ENCODE data around the gene HSF5.
"Not testable (repeated sequence)": the region's sequence is repeated elsewhere in the genome, so short reads cannot be mapped to it uniquely, and the experiment has no call there.

Gene HSF5

DNA sequence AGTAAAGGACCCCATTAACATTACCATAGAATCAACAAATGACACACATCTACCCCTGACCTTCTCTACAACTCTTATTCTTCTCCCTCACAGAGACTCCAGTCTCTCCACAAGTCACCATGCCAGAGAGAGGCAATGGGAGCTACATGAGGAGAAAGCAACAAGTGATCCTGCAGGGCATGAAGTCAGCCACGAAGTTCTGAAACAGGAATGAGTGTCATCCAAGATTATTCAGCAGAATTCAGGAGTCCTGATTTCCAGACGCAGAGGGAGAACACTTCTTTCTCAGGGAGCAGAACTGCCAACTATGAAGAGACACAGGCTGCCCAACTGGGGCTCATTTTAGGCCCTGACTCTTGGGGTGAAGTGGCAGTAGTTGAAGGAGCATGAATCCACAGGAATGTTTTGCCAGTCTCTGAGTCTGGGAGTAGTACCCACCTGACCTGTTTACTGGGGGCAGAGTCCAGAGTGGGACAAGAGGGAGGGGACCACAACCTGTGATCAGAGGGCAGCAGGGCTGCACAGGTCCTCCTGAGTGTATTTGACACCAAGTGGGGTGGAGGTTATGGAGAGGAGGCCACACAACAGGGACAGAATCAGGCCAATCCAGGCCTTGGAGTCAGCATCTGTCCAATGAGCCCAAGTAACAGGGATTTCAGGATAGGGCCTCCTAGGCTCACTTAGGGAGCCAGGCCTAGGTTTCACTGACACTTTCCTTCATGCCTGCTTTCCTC lies 28.6 kb upstream of the HSF5 start:
- no peak for DNase-seq (ENCODE audit: low spot score)

DNA sequence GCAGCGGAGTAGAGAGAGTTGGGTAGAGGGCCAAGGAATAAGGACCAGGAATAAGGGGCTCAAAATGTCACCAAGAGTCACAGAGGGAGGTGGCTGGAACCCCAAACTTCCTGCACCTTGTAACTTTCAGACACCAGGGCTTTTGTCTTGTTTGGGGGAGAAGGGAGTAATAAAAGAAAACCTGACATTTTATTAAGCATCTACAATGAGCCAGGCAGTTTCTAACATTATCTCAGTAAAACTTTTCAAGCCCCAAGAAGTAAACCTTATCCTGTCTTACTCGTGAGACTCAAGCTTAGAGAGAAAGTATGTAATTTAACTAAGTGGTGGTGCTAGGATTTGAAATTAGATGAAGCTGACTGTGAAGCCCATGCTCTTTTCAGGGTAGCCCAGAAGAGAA lies 27.1 kb upstream of the HSF5 start:
- DNase-seq (ENCODE audit: low spot score): no peak

DNA sequence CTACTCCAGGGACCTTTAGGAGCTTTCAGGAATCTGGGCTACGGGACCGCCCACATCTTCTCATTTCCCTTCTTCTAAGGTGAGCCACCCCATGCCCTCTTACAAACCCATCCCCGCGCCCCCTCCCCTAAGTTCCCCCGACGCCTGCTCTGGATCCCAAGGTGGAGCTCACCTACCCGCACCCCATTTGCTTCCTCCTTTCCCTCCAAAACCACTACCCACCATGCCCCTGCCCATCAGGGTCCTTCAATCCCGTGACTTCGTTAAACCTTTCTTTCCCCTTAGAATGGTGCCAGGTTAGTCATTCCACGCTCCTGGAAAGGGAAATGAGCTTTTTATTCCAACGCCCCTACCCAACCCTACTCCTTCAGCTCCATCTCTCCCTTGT lies 26.6 kb upstream of the HSF5 start:
- no peak for DNase-seq (ENCODE audit: low spot score)

DNA sequence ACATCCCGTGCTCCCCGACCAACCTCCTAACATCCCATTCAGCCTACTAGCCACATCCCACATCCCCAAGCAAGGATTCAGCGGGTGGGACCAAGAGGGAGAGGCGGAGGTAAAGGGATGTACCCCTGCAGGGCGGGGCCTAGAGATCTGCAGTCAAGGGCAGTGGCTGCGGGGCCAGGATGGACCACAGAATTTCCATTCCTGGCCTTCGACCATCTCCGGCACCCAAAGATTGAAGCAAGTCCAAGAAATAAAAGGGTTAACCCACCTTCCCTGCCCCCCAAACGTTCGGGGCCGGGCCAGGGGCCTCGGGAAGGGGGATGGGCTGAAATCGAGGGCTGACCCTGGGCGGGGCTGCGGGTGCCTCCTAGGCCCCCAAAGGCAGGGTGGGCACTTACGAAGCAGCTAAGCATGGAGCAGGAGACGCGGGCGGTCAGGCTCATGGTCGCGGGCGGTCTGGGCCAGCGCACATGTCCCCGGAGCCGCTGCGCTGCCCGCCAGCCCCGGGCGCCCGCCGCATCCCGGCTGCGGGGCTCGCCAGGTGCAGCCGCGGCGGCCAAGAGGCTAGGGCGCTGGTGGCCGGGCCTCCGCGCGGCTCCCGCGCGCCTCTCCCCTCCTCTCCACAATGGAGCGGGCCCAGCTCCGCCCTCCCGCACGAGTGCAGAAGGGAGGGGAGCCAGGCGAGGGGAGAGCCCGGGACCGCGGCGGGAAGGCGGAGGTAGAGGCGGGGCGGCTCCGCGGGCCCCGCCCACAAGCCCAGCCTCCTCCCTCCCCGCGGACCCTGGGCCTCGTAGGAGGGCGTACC lies 26.0 kb upstream of the HSF5 start, which contains the start of gene MTMR4:
TSS of gene MTMR4 (minus strand) at position 674 of the 805 bp plus-strand sequence. CDS start at position 443, 231 bp downstream.
- peak; percentile 86 for DNase-seq (ENCODE audit: low spot score)

DNA sequence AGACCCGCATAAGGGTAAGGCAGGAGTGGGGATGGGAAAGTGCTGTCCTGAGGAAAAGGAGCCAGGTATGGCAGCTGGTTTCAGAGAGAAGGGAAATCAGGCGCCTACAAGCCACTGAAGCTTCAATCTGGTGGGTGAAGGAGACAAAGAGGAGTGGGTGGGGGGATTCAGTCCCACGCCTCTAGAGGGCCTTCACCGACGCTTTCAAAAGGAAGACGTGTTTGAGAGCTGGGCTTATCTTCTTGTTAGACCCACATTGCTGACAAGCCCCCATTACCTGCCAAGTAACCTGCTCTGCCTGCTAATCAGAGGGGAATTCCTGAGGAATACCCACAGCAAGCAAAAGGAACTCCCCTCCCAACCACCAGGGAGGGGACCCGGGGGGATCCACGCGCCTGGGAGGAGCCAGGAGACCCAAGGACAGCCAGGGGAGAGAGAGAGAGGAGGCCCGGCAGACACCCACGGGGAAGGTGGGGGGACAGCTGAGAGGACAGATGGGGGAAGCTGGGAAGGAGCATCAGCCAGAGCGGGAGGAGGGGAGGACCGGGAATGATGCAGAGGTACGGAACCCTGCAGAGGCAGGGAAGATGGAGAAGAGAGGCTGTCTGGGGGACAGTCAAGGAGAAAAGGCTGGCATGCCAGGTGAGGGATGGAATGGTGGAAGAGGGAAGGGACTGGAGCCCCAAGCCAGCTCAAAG lies 25.2 kb upstream of the HSF5 start:
- DNase-seq (ENCODE audit: low spot score): no peak

DNA sequence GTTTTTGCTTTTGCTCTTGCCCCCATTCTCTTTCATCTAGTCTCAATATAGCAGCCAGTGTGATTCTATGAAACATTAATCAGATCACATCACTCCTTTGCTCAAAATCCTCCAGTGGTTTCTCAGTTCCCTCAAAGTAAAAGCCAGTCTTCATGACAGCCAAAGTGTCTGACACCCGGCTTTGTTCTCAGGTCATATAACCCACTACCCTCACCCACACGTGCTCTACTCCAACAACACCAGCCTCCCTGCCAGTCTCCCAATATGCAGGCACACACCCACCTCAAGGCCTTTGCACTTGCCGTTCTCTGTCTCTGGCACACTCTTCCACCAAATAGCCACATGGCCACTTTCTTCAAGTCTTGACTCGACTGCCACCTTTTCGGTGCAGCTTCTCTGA lies 21.9 kb upstream of the HSF5 start:
- DNase-seq (ENCODE audit: low spot score): no peak

DNA sequence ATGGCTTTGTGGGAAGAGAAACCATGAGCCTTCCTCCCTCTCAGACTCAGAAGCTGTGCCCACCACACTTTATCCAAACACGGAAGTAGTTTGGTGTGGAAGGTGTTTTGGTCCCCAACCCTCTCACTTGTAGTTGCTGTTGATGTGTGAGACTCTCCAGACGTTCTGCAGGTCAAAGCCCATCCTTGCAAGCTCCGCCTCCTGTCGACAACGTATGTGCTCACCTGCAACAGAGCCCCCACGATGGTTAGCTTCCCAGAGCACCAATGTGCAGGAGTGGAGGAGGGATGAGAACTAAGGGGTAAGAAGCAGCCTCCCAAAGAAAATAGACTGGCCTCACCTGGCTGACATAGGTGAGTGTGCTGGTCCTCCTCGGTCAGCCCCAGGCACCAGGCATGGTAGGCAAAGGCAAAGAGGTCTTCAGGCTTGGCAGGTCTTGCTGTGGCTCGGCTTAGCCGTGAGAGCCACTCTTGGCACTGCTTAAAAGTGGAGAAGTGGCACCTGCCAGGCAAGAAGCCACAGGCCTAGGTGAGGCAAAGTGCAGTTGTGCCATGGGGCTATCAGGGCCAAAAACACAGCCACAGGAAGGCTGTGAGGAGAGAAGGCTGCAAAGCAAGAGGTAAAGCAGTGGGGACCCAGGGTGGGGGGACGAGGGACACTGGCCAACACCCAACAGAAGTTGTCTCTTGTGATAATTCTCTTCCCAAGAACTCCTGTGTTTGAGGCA lies 20.3 kb upstream of the HSF5 start:
- DNase-seq (ENCODE audit: low spot score): no peak

DNA sequence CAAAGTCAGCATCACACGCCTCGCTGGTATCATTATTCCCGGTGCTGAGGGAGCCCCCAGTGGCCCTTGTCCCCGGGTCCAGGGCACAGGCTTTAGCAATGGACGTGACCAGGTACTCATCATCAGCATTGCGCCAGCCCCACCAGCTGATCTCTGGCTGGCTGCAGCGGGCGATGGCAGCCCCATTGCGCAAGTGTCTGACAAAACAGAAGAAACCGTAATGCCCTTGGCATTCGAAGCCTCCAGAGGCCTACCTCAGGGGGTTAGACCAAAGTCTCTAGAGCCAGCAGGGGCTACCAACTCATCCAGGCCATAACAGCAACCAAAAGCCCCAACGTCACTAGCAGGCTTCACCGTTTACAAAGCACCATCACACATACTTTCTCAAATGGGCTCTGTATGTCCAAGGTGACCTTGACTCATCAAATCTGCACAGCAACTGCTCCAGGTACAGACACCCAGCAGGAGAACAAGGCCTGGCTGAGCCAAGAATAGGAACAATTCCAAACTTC lies 19.0 kb upstream of the HSF5 start:
- DNase-seq (ENCODE audit: low spot score): no peak

DNA sequence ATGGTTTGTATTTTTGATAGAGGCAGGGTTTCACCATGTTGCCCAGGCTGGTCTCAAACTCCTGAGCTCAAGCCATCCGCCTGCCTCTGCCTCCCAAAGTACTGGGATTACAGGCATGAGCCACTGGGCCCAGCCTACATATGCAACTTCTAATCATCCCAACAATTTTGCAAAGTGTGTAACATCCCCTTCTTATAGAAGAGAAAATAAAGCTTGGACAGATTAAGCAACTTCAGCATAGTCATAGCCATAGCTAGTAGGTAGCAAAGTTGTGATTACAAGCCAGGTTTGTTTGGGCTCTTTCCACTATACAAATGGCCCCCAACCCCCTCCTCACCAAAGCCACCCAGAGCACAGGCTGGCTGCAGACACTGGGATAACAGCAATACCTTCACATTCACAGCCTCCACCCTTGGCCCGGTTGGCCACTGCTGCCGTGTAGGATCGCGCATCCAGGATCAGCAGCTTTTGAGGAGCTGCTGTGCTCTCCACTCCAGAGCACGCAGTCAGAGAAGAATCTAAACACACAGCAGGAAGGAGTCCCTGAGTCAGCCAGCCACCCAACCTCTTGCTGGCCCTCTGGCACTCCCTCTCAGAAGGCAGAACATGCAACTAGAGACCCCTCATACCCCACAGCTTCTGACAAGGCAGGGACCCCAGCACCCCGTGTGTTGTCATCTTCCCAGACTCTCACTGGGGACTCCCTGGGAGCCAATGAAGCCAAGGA lies 18.3 kb upstream of the HSF5 start:
- DNase-seq (ENCODE audit: low spot score): no peak

DNA sequence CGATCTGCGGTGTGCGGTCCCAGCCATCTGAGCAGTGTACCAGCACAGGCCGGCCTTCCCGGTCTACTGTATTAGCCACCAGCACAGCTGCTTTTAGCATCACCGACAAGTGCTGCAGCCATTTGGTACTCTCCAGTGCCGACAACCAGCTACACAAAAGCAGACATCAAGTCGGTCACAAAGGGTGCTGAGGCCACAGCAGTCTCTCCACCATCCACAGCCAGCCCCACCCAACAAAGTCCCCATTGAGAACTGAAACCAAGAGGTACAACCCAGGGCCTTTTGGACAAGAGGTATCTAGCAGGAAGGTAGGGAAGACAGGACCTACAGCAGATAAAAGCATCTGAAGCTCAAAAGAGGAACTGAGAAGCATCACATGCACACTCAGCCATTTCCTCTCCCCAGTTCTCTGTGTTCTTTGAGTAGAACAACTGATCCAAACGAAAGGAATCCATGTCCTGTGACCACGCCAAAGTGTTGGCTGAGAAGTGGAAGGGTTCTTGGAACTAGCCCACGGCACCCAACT lies 16.7 kb upstream of the HSF5 start:
- DNase-seq (ENCODE audit: low spot score): peak; percentile 81

DNA sequence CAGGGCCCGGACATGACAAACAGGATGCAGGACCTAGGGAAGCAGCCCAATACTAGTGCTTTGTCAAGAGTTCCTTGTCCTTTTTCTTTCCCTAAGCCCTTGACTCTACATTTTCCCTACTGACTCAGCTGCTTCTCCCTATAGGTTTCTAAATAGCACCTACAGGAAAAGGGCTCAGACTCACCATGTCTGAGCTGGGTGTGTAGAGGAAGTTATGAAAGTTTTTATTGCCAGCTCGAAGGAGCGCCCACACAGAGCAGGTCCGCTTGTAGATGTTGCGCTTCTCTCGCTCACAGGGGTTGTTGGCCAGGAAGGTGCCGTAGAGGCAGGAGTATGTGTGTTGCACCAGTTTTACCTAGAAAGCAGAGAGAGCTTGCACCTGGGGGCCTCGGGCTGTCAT lies 15.7 kb upstream of the HSF5 start:
- no peak for DNase-seq (ENCODE audit: low spot score)

DNA sequence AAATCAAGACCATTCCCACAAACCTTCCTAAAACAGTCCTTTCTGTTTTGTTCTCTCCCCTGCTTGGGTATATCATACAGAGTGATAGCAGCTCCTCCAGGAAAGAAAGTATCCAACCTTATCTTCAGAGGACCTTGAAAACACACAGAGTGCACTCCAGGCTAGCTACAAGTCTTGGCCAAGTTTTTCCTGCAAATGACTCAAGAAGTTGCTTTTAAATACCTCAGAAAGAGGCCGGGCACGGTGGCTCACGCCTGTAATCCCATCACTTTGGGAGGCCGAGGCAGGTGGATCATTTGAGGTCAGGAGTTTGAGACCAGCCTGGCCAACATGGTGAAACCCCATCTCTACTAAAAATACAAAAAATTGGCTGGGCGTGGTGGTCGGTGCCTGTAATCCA lies 14.9 kb upstream of the HSF5 start:
- not testable (repeated sequence) for DNase-seq (ENCODE audit: low spot score)

DNA sequence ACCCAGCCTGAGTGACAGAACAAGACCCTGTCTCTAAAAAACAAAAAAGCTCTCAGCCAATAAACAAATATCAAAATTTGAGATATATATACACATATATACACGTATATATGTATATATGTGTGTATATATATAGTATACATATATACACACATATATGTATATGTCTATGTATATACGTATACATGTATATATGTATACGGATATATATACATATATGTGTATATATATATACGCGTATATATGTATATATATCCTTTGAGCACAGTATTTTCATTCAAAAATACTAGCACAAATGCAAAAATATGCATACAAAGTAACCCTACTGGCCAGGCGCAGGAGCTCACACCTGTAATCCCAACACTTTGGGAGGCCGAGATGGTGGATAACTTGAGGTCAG lies 13.2 kb upstream of the HSF5 start:
- DNase-seq (ENCODE audit: low spot score): no peak

DNA sequence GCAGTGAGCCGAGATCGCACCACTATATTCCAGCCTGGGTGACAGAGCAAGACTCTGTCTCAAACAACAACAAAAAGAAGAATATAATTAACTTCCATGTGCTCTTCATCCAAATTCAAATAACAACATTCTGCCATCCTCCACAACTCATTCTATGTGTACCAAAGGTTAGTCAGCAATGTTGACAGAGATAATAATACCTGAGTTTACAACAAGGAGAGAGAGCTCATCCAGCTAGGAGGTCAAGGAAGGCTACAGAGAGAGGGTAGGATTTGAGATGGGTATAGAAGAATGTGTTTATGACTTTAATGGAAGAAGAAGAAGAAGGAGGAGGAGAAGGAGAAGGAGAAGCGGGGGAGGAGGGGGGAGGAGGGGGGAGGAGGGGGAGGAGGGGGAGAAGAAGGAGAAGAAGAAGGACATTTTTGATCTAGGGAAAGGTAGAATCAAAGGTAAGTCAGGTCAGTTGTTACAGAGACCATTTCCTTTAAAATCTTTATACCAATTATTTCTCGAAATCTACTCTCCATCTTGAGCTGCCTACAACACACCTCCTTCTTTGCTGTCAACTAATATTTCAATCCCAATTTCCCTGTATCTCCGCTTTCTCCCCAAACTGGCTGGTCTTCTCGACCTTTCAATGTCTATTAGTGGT lies 10.1 kb upstream of the HSF5 start:
- DNase-seq (ENCODE audit: low spot score): no peak

DNA sequence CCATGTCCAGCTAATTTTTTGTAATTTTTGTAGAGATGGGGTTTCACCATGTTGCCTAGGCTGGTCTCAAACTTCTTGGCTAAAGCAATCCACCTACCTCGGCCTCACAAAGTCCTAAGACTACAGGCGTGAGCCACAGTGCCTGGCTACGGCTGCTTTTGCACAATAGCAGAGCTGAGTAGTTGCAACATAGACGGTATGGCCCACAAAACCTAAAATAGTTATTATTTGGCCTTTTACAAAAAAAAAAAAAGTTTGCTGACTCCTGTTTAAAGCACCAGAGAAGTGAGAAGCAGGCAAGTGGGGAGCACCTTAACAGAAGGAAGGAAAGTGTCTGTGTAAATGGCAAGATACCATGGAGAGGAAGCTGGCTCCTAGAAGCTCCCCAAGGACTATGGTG lies 5.3 kb upstream of the HSF5 start:
- no peak for DNase-seq (ENCODE audit: low spot score)

DNA sequence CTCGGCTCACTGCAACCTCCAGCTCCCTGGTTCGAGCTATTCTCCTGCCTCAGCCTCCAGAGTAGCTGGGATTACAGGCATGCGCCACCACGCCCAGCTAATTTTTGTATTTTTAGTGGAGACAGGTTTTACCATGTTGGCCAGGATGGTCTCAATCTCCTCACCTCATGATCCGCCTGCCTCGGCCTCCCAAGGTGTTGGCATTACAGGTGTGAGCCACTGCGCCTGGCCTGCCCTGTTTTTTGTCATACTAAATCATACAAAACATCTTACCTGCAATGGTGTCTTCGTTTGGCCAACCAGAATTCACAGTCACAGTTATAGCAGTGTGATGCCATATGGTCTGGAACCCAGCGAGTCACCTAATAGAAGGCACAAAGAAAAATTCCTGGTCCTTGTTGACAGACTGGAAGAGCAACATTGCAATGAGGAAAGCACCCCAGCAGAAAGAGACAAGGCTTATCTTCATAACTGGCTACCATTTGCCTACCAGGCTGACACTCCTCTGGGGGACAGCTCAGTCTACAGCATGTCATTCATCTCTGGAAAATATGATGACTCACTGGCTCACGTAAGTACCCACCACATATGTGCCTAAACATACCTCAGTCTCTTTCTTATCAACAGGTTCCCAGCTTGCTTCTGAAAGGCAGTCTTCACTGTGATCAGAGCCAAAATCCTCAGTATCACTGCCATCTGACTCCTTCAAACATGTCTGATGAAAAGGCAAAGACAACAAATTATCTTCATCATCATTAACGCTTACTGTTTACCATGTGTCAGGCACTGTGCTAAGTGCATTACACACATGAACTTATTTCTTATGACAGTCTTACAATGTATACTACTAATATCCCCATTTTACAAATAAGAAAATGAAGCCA lies 4.3 kb upstream of the HSF5 start:
- DNase-seq (ENCODE audit: low spot score): no peak

DNA sequence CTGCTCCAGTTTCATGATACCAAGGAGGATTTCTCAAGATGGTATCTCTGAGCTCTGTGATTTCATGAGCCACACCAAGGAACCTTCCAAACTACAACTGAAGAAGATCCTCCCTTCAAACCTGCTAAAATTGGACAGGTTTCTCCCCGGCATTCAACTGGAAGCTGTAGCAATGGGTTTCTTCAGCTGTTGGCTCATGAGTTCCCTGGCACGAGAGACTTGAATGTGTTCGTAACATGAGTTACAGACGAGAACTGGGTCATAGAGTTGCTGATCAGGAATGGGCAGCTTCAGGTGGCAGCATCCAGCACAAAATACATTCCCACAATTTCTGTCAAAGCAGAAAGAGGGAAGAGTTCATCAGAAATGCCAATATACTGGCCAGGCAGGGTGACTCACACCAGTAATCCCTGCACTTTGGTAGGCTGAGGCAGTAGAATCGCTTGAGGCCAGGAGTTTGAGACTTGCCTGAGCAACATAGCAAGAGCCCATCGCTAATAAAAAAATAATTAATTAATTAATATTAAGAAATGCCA lies 3.4 kb upstream of the HSF5 start:
- no peak for DNase-seq (ENCODE audit: low spot score)

DNA sequence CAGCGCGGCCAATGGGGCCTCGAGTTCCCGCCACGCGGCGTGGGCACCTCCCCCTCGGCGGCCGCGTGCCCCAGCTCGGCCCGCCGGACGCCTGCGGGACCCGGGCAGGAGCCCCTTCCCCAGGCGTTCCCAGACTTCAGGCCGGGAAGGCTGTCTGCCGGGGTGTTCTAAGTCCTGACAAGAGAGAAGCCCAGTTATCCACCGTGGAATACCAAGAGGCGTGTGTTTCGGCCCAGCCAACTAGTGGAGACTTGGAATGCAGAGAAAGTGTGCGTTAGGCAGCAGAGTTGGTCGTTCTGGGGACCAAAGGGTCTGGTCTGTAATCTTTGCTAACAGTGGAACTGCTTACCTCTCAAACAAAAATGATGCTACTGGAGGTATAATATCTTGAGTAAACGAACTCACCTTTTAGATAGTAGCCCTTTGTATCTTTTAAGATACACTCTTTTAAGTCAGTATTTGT lies 251 bp upstream of the HSF5 start:
- no peak for DNase-seq (ENCODE audit: low spot score)

DNA sequence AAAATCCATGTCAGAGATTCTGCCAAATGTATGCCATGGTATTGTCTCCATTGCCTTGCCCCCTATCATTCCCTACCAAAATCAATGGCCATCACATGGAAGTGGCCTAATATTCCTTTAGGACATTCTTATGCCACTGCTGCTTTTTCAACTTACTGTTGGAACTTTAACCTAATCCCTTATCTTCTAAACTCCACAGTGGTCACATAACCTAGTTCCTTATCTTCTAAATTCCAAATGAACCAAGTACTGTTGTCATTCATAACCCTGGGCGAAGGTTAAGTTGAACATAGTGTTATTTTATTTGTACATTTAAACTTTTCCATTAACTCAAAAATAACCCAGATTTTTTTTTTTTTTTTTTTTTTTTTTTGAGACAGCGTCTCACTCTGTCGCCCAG lies 3.6 kb downstream of the HSF5 start:
- no peak for DNase-seq (ENCODE audit: low spot score)

All from germinal center (tissue), 1 donor.